CD4-positive, CD25-positive, alpha-beta regulatory T cell (primary cell): Measurements from ENCODE around the gene ENTPD1. TPM values are rescaled to one million over a fixed set of nuclear protein-coding genes. Genes with fewer than 3 reads are reported as not detected.

ENCODE experiments used
- ATAC-seq, 2 donors: fragments of 150-1000 bp; cut with Tn5 transposase; one replicate each; pipeline ENCODE4 v1.10.0; 2021; ENCODE audit warnings: low read depth in 2 of 2, moderate number of reproducible peaks in 2 of 2, moderate library complexity in 1 of 2
- DNase-seq, 3 donors: peaks; one replicate each; pipeline versions ENCODE4 v3.0.0 to v3.0.0-alpha.2; 2012 to 2022; ENCODE audit warnings: mixed read lengths in 1 of 3
- H3K27ac ChIP-seq: one replicate; pipeline ENCODE4 v1.7.0; 2013; ENCODE audit warnings: mild to moderate bottlenecking, low read length; ENCODE audit not compliant: insufficient read depth, poor library complexity, severe bottlenecking
- H3K27me3 ChIP-seq: one replicate; pipeline ENCODE4 v1.7.0; 2013; ENCODE audit warnings: low read length; ENCODE audit not compliant: control insufficient read depth, insufficient read depth
- H3K36me3 ChIP-seq: one replicate; pipeline ENCODE4 v1.7.0; 2013; ENCODE audit warnings: mild to moderate bottlenecking, low read length, moderate library complexity; ENCODE audit not compliant: control insufficient read depth, insufficient read depth
- H3K4me1 ChIP-seq: 2 replicates; pipeline ENCODE4 v1.7.0; 2013; ENCODE audit warnings: mild to moderate bottlenecking, low read length; ENCODE audit not compliant: insufficient read depth, control insufficient read depth, poor library complexity, severe bottlenecking
- H3K4me3 ChIP-seq: one replicate; pipeline ENCODE4 v1.7.0; 2013; ENCODE audit warnings: low read depth, mild to moderate bottlenecking, low read length, moderate library complexity
- H3K9me3 ChIP-seq, 2 experiments: 1 replicate in 1 of 2; 2 replicates in 1 of 2; pipeline ENCODE4 v1.7.0; 2013; ENCODE audit warnings: low read length in 2 of 2, mild to moderate bottlenecking in 1 of 2, moderate library complexity in 1 of 2; ENCODE audit not compliant: control insufficient read depth in 2 of 2
- H3K27ac Mint-ChIP-seq, 3 donors: one replicate each; pipeline ENCODE4 v1.8.0; 2020 to 2022; ENCODE audit warnings: mild to moderate bottlenecking in 3 of 3, mixed read lengths in 3 of 3, moderate library complexity in 2 of 3
- H3K27me3 Mint-ChIP-seq: one replicate; pipeline ENCODE4 v1.8.0; 2022; ENCODE audit warnings: mild to moderate bottlenecking, mixed read lengths
- H3K36me3 Mint-ChIP-seq: one replicate; pipeline ENCODE4 v1.8.0; 2020; ENCODE audit warnings: mixed read lengths
- H3K4me1 Mint-ChIP-seq, 4 donors: one replicate each; pipeline ENCODE4 v1.8.0; 2020 to 2022; ENCODE audit warnings: mixed read lengths in 4 of 4, mild to moderate bottlenecking in 1 of 4
- H3K4me3 Mint-ChIP-seq, 4 donors: one replicate each; pipeline ENCODE4 v1.8.0; 2020 to 2022; ENCODE audit warnings: mild to moderate bottlenecking in 4 of 4, mixed read lengths in 4 of 4, moderate library complexity in 3 of 4
- H3K9me3 Mint-ChIP-seq, 7 donors: one replicate each; pipeline ENCODE4 v1.8.0; 2020 to 2022; ENCODE audit warnings: mixed read lengths in 7 of 7, mild to moderate bottlenecking in 3 of 7, moderate library complexity in 2 of 7
- polyA plus RNA-seq, 4 donors: library from polyadenylated mRNA; unstranded; fragments of 300-500 nt; fragmentation: Illumina TruSeq; gene quantifications; one replicate each; pipeline ENCODE4 v1.2.3, GENCODE V29; 2021
- total RNA-seq: library from RNA; stranded (reverse); gene quantifications from one replicate; pipeline ENCODE4 v1.2.3, GENCODE V29; 2022

The ENTPD1 gene
- total and polyA plus RNA-seq, 5 donors from 2014 or later = 3.5 to 49.4 (median 25.7) TPM

DNA sequence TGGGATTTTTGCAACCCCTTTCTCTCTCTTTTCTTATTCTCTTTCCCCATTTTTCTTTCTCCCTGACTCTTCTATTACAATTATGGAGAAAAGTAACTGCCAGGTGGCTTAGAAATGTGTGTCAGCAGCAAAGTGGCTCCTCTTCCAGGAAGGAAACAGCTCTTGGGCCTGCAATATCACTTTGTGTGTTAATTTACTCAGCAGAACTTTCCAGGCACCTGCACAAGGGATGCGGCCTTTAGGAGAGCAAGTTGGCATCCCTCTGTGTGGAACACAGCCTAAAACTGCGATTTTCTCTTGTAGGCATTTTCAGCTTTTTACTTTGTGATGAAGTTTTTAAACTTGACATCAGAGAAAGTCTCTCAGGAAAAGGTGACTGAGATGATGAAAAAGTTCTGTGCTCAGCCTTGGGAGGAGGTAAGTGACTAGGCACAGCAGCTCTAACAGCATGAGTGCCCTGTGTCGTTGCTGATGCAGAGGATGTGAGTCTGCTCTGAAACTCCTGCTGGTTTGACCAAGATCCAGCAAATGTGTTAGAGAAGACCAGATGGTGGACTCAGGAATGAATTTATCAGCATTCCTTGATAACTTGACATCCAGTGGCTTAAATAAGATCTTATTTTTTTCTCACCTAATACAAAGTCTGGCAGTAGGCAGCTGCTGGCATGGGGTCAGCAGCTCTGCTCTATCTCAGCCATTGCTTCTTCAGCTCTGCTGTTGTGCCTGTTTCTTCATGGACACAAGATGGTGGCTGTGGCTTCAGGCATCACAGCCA, 104.4 kb downstream of the ENTPD1 start:
- peaks cover 9% of the 10 kb centered on the region for H3K36me3 ChIP-seq
- no peak for DNase-seq
- H3K9me3 ChIP-seq = no peaks in the 10 kb centered on the region
- H3K27me3 Mint-ChIP-seq = no peaks in the 10 kb centered on the region
- no peak for ATAC-seq
- peaks cover 6% of the 10 kb centered on the region for H3K4me1 ChIP-seq
- H3K9me3 Mint-ChIP-seq = peaks cover 0 to 6% (median 0%) of the 10 kb centered on the region in 7 donors
- H3K27ac Mint-ChIP-seq = peak overlapping the region in 1 of 3 donors; percentile 63
- H3K36me3 Mint-ChIP-seq = no peaks in the 10 kb centered on the region
- no peak overlapping the region for H3K4me3 ChIP-seq
- no peak overlapping the region for H3K4me3 Mint-ChIP-seq
- no peak overlapping the region for H3K27ac ChIP-seq
- peaks cover 0 to 8% (median 1%) of the 10 kb centered on the region in 4 donors for H3K4me1 Mint-ChIP-seq
- no peaks in the 10 kb centered on the region for H3K27me3 ChIP-seq

- ATAC-seq = no peak
- H3K36me3 ChIP-seq = peaks cover 11% of the 10 kb centered on the region
- no peak overlapping the region for H3K4me3 Mint-ChIP-seq
These were observed 105.4 kb downstream of the ENTPD1 start for GRCh38 chr10:95861386-95861785.

GRCh38 chr10:95864906-95865813, 109.2 kb downstream of the ENTPD1 start:
- H3K4me3 ChIP-seq = no peak overlapping the region
- Mint-ChIP-seq H3K27me3 (no peaks in the 10 kb centered on the region), H3K4me1 (peaks cover 0 to 10% (median 2%) of the 10 kb centered on the region in 4 donors), H3K4me3 (no peak overlapping the region), H3K36me3 (peaks cover 4% of the 10 kb centered on the region), H3K27ac (peak overlapping the region in 2 of 3 donors; percentile 6 to 70), H3K9me3 (no peaks in the 10 kb centered on the region)
- peak; percentile 17 to 81 (median 37) for DNase-seq
- H3K9me3 ChIP-seq = no peaks in the 10 kb centered on the region
- H3K27ac ChIP-seq = peak overlapping the region; percentile 28
- peak; percentile 76 to 82 for ATAC-seq
- peaks cover 22% of the 10 kb centered on the region for H3K36me3 ChIP-seq
- no peaks in the 10 kb centered on the region for H3K27me3 ChIP-seq
- peaks cover 6% of the 10 kb centered on the region for H3K4me1 ChIP-seq

More at GRCh38 chr10:95861386-95861785, 105.4 kb downstream of the ENTPD1 start:
- Mint-ChIP-seq H3K9me3 (no peaks in the 10 kb centered on the region), H3K27me3 (no peaks in the 10 kb centered on the region), H3K4me1 (peaks cover 0 to 10% (median 2%) of the 10 kb centered on the region in 4 donors), H3K27ac (no peak overlapping the region), H3K36me3 (peaks cover 4% of the 10 kb centered on the region)
- Histone ChIP-seq H3K9me3 (no peaks in the 10 kb centered on the region), H3K27me3 (no peaks in the 10 kb centered on the region), H3K4me3 (no peak overlapping the region), H3K27ac (no peak overlapping the region), H3K4me1 (peaks cover 6% of the 10 kb centered on the region)
- DNase-seq = no peak

DNA sequence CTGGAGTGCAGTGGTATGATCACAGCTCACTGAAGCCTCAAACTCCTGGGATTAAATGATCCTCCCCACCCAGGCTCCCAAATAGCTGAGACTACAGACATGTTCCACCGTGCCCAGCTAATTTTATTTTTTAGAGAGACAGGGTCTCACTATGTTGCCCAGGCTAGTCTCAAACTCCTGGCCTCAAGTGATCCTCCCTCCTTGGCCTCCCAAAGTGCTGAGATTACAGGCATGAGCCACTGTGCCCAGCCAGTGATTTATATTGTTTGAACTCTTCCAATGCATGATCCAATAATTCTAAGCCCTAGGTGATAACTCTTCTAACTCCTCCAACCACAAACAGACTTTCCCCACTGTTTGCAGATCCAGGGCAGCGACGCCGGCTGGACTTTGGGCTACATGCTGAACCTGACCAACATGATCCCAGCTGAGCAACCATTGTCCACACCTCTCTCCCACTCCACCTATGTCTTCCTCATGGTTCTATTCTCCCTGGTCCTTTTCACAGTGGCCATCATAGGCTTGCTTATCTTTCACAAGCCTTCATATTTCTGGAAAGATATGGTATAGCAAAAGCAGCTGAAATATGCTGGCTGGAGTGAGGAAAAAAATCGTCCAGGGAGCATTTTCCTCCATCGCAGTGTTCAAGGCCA, 110.0 kb downstream of the ENTPD1 start:
- H3K36me3 Mint-ChIP-seq = peaks cover 9% of the 10 kb centered on the region
- H3K27ac ChIP-seq = no peak overlapping the region
- H3K4me1 ChIP-seq = peaks cover 6% of the 10 kb centered on the region
- H3K9me3 Mint-ChIP-seq = no peaks in the 10 kb centered on the region
- H3K4me3 Mint-ChIP-seq = no peak overlapping the region
- DNase-seq = no peak
- no peaks in the 10 kb centered on the region for H3K27me3 ChIP-seq
- peaks cover 22% of the 10 kb centered on the region for H3K36me3 ChIP-seq
- H3K9me3 ChIP-seq = no peaks in the 10 kb centered on the region
- no peak for ATAC-seq
- peaks cover 0 to 10% (median 2%) of the 10 kb centered on the region in 4 donors for H3K4me1 Mint-ChIP-seq
- no peaks in the 10 kb centered on the region for H3K27me3 Mint-ChIP-seq
- no peak overlapping the region for H3K4me3 ChIP-seq
- peak overlapping the region in 2 of 3 donors; percentile 70 to 79 for H3K27ac Mint-ChIP-seq

DNA sequence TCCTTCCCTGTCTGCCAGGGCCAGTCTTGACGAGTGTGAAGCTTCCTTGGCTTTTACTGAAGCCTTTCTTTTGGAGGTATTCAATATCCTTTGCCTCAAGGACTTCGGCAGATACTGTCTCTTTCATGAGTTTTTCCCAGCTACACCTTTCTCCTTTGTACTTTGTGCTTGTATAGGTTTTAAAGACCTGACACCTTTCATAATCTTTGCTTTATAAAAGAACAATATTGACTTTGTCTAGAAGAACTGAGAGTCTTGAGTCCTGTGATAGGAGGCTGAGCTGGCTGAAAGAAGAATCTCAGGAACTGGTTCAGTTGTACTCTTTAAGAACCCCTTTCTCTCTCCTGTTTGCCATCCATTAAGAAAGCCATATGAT, 110.5 kb downstream of the ENTPD1 start:
- ATAC-seq = no peak
- peaks cover 6% of the 10 kb centered on the region for H3K4me1 ChIP-seq
- H3K4me1 Mint-ChIP-seq = peaks cover 0 to 10% (median 2%) of the 10 kb centered on the region in 4 donors
- H3K27me3 ChIP-seq = no peaks in the 10 kb centered on the region
- no peak overlapping the region for H3K4me3 Mint-ChIP-seq
- peaks cover 21% of the 10 kb centered on the region for H3K36me3 ChIP-seq
- no peaks in the 10 kb centered on the region for H3K27me3 Mint-ChIP-seq
- H3K27ac Mint-ChIP-seq = no peak overlapping the region
- peaks cover 9% of the 10 kb centered on the region for H3K36me3 Mint-ChIP-seq
- H3K27ac ChIP-seq = no peak overlapping the region
- no peaks in the 10 kb centered on the region for H3K9me3 Mint-ChIP-seq
- H3K4me3 ChIP-seq = no peak overlapping the region
- DNase-seq = no peak
- no peaks in the 10 kb centered on the region for H3K9me3 ChIP-seq

DNA sequence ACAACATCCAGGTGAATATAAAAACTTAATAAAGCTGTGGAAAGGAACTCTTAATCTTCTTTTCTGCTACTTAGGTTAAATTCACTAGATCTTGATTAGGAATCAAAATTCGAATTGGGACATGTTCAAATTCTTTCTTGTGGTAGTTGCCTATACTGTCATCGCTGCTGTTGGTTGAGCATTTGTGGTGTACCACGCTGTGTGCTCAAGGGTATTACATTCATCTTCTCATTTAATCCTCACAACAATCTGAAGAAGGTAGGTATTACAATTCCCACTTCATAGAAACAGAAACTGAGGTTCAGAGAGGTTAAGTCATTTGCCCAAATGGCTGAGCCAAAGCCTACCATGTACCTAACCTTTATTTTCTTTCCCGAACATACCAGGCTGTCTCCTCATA, 111.9 kb downstream of the ENTPD1 start:
- no peak overlapping the region for H3K4me3 Mint-ChIP-seq
- no peak overlapping the region for H3K27ac Mint-ChIP-seq
- H3K4me3 ChIP-seq = no peak overlapping the region
- H3K27me3 ChIP-seq = no peaks in the 10 kb centered on the region
- DNase-seq (no peak), ATAC-seq (no peak)
- H3K9me3 Mint-ChIP-seq = peaks cover 0 to 2% (median 0%) of the 10 kb centered on the region in 7 donors
- H3K36me3 ChIP-seq = peaks cover 33% of the 10 kb centered on the region
- H3K4me1 Mint-ChIP-seq = peaks cover 0 to 10% (median 5%) of the 10 kb centered on the region in 4 donors
- H3K36me3 Mint-ChIP-seq = peaks cover 22% of the 10 kb centered on the region
- H3K27me3 Mint-ChIP-seq = no peaks in the 10 kb centered on the region
- H3K4me1 ChIP-seq = peaks cover 6% of the 10 kb centered on the region
- H3K27ac ChIP-seq = no peak overlapping the region
- no peaks in the 10 kb centered on the region for H3K9me3 ChIP-seq

DNA sequence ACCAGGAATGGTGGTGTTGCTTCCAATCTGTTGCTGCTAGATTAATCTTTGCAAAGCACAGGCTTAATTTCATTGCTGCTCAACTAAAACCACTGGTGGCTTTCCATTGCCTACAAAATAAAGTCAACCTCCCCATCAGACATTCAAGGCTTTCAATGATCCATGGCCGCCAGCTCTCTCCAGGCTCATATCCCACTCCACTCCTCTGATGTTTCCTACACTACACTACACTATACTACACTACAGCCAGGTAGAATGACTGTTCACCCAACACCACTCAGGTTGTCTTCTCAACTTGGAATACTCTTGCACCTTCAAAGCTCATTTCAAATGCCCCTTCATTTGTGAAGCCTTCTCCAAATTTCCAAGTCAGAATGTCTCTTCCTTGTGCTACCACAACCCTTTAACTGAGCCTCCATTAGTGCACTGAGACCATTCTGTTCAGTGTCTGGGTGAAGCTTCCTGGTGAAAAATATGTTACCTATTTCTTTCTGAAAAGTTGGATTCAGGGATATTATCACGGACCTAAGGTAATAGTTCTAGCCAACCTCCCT, 116.3 kb downstream of the ENTPD1 start:
- DNase-seq (no peak), ATAC-seq (no peak)
- H3K27me3 ChIP-seq = no peaks in the 10 kb centered on the region
- H3K4me1 Mint-ChIP-seq = peaks cover 0 to 11% (median 2%) of the 10 kb centered on the region in 4 donors
- H3K4me1 ChIP-seq = no peaks in the 10 kb centered on the region
- H3K4me3 ChIP-seq = no peak overlapping the region
- H3K27ac ChIP-seq = no peak overlapping the region
- no peaks in the 10 kb centered on the region for H3K27me3 Mint-ChIP-seq
- H3K9me3 Mint-ChIP-seq = peaks cover 0 to 4% (median 0%) of the 10 kb centered on the region in 7 donors
- peaks cover 27% of the 10 kb centered on the region for H3K36me3 ChIP-seq
- no peak overlapping the region for H3K4me3 Mint-ChIP-seq
- no peak overlapping the region for H3K27ac Mint-ChIP-seq
- H3K9me3 ChIP-seq = no peaks in the 10 kb centered on the region
- H3K36me3 Mint-ChIP-seq = peaks cover 44% of the 10 kb centered on the region
